SU-DHL-6 (cell line): ENCODE results near the gene RPL18.
"Not testable (repeated sequence)": the region's sequence is repeated elsewhere in the genome, so short reads cannot be mapped to it uniquely, and the experiment has no call there.

Experiments
- CTCF ChIP-seq: fragments of 200-600 bp; sonication (generic); IDR thresholded peaks from one replicate; pipeline ENCODE4 v1.5.1; 2017; ENCODE audit warnings: antibody characterized with exemption, mild to moderate bottlenecking, low read length, moderate library complexity; ENCODE audit not compliant: insufficient read depth, poor library complexity, severe bottlenecking
- EZH2phosphoT487 ChIP-seq: fragments of 200-600 bp; sonication (generic), shearing (Covaris generic); conservative IDR thresholded peaks from 2 replicates; pipeline ENCODE4 v1.6.1; 2018; ENCODE audit warnings: mild to moderate bottlenecking, antibody characterized with exemption, low read length, moderate library complexity, mixed read lengths

- TF ChIP-seq CTCF, EZH2phosphoT487: not testable (repeated sequence)
These were observed 38.9 kb upstream of the RPL18 start for GRCh38 chr19:48657828-48658227.
